H1 (cell line): Measurements from ENCODE around the gene DIO3. TPM values are rescaled to one million over a fixed set of nuclear protein-coding genes. Genes with fewer than 3 reads are reported as not detected.
A peak's percentile ranks its signal among the peaks of the same experiment; 100 is the strongest.

Source experiments
- CTCF ChIA-PET: fragments of 300-600 bp; sonication (Branson Sonifier 250); formaldehyde crosslinking; loops from one replicate; lab custom pipeline; 2021; ENCODE audit not compliant: partially characterized antibody; lab: Charles Lee
- POLR2A ChIA-PET: fragments of 300-600 bp; sonication (Branson Sonifier 250); formaldehyde crosslinking; loops from one replicate; lab custom pipeline; 2021; ENCODE audit warnings: inconsistent platforms; ENCODE audit not compliant: partially characterized antibody; lab: Charles Lee
- DNase-seq, 2 experiments: peaks; one replicate each; pipeline versions ENCODE4 v3.0.0 to v3.0.0-alpha.2; 2010 to 2022; ENCODE audit warnings: low spot score in 2 of 2, low read depth in 1 of 2, mixed read lengths in 1 of 2
- FAIRE-seq: peaks from 2 replicates; lab custom pipeline; 2011; peaks lifted over from hg19 to GRCh38; lab: Jason Lieb, UNC
- H2AFZ ChIP-seq: 2 replicates; pipeline ENCODE4 v1.8.1; 2012; ENCODE audit warnings: low read length, inconsistent platforms
- H2AK5ac ChIP-seq: 2 replicates; pipeline ENCODE4 v1.6.1; 2013; ENCODE audit warnings: low read depth, low read length
- H2BK120ac ChIP-seq: replicated peaks from 2 replicates; pipeline ENCODE3; 2013; ENCODE audit warnings: low read depth, low read length, inconsistent platforms
- H2BK12ac ChIP-seq: 2 replicates; pipeline ENCODE4 v1.6.1; 2013; ENCODE audit warnings: low read depth, low read length
- H2BK15ac ChIP-seq: 2 replicates; pipeline ENCODE4 v1.6.1; 2013; ENCODE audit warnings: low read length
- H2BK20ac ChIP-seq: 2 replicates; pipeline ENCODE4 v1.6.1; 2013; ENCODE audit warnings: low read length
- H2BK5ac ChIP-seq: 2 replicates; pipeline ENCODE4 v1.6.1; 2013; ENCODE audit warnings: low read depth, low read length
- H3K14ac ChIP-seq: 2 replicates; pipeline ENCODE4 v1.6.1; 2013; ENCODE audit warnings: inconsistent platforms; ENCODE audit not compliant: insufficient read length
- H3K18ac ChIP-seq: 2 replicates; pipeline ENCODE4 v1.6.1; 2013; ENCODE audit warnings: low read length; ENCODE audit errors: extremely low read depth
- H3K23ac ChIP-seq: 2 replicates; pipeline ENCODE4 v1.6.1; 2013; ENCODE audit warnings: inconsistent platforms; ENCODE audit not compliant: insufficient read length
- H3K23me2 ChIP-seq: 2 replicates; pipeline ENCODE4 v1.6.1; 2013; ENCODE audit warnings: low read depth, low read length
- H3K27ac ChIP-seq: 2 replicates; pipeline ENCODE4 v1.6.1; 2011; ENCODE audit warnings: low read depth, low read length, inconsistent platforms
- H3K27me3 ChIP-seq, 4 experiments: replicated peaks in 1 of 4; 1 replicate in 1 of 4; 2 replicates in 3 of 4; pipeline versions ENCODE4 v1.6.1 to v1.8.1; 2011 to 2013; ENCODE audit warnings: low read length in 3 of 4, mild to moderate bottlenecking in 3 of 4, inconsistent platforms in 2 of 4, mixed read lengths in 2 of 4, moderate library complexity in 1 of 4; ENCODE audit not compliant: control insufficient read depth in 3 of 4, insufficient read depth in 3 of 4; ENCODE audit errors: extremely low read depth in 1 of 4
- H3K36me3 ChIP-seq, 4 experiments: 2 replicates each; pipeline versions ENCODE4 v1.6.1 to v1.8.1; 2011 to 2013; ENCODE audit warnings: mild to moderate bottlenecking in 4 of 4, low read length in 3 of 4, moderate library complexity in 2 of 4, control low read depth in 1 of 4, inconsistent platforms in 1 of 4; ENCODE audit not compliant: insufficient read depth in 4 of 4, control insufficient read depth in 2 of 4
- H3K4ac ChIP-seq: replicated peaks from 2 replicates; pipeline ENCODE3; 2013; ENCODE audit warnings: low read length, low read depth, mixed read lengths, inconsistent platforms; ENCODE audit not compliant: insufficient read length
- H3K4me1 ChIP-seq, 4 experiments: replicated peaks in 1 of 4; 1 replicate in 1 of 4; 2 replicates in 3 of 4; pipeline versions ENCODE4 v1.6.1 to v1.8.1; 2011 to 2013; ENCODE audit warnings: low read length in 3 of 4, inconsistent platforms in 2 of 4, mixed read lengths in 1 of 4; ENCODE audit not compliant: insufficient read depth in 4 of 4, control insufficient read depth in 3 of 4
- H3K4me2 ChIP-seq, 2 experiments: 2 replicates each; pipeline versions ENCODE4 v1.6.1 to v1.8.1; 2011 to 2013; ENCODE audit warnings: low read depth in 2 of 2, low read length in 2 of 2, control low read depth in 1 of 2, inconsistent platforms in 1 of 2, mild to moderate bottlenecking in 1 of 2; ENCODE audit not compliant: insufficient read depth in 1 of 2
- H3K4me3 ChIP-seq, 4 experiments: fragments of 200-600, 300-600 bp in 1 of 4; sonication (generic), shearing (Covaris generic), sonication (Bioruptor Twin) in 1 of 4; 2 replicates each; pipeline versions ENCODE4 v1.5.1 to v1.8.1; 2011 to 2016; ENCODE audit warnings: low read length in 4 of 4, low read depth in 3 of 4, control low read depth in 2 of 4, inconsistent platforms in 2 of 4, mild to moderate bottlenecking in 2 of 4, mixed read lengths in 1 of 4, moderate library complexity in 1 of 4; ENCODE audit not compliant: insufficient read depth in 2 of 4; ENCODE audit errors: extremely low read depth in 1 of 4
- H3K56ac ChIP-seq: replicated peaks from 2 replicates; pipeline ENCODE3; 2013; ENCODE audit warnings: low read depth, mild to moderate bottlenecking, mixed read lengths, low read length, inconsistent platforms; ENCODE audit not compliant: insufficient read length
- H3K79me1 ChIP-seq: 2 replicates; pipeline ENCODE4 v1.6.1; 2013; ENCODE audit warnings: low read depth, low read length, control low read depth
- H3K79me2 ChIP-seq, 2 experiments: 2 replicates each; pipeline versions ENCODE4 v1.6.1 to v1.8.1; 2012 to 2013; ENCODE audit warnings: low read length in 2 of 2, mild to moderate bottlenecking in 2 of 2, inconsistent platforms in 1 of 2; ENCODE audit not compliant: insufficient read depth in 2 of 2, control insufficient read depth in 1 of 2
- H3K9ac ChIP-seq, 4 experiments: replicated peaks in 1 of 4; 1 replicate in 1 of 4; 2 replicates in 3 of 4; pipeline versions ENCODE4 v1.6.1 to v1.8.1; 2011 to 2013; ENCODE audit warnings: low read depth in 3 of 4, low read length in 3 of 4, control low read depth in 2 of 4, mild to moderate bottlenecking in 2 of 4, moderate library complexity in 2 of 4, inconsistent platforms in 1 of 4; ENCODE audit errors: extremely low read depth in 1 of 4
- H3K9me3 ChIP-seq, 2 experiments: 2 replicates each; pipeline versions ENCODE4 v1.6.1 to v1.8.1; 2012 to 2013; ENCODE audit warnings: mild to moderate bottlenecking in 2 of 2, moderate library complexity in 2 of 2, control low read depth in 1 of 2, inconsistent platforms in 1 of 2, low read depth in 1 of 2, low read length in 1 of 2, mixed read lengths in 1 of 2; ENCODE audit not compliant: insufficient read depth in 2 of 2
- H4K20me1 ChIP-seq, 2 experiments: replicated peaks in 1 of 2; 2 replicates each; pipeline versions ENCODE3 to v1.8.1; 2011 to 2013; ENCODE audit warnings: inconsistent platforms in 2 of 2, low read length in 2 of 2, mild to moderate bottlenecking in 1 of 2; ENCODE audit not compliant: insufficient read depth in 2 of 2, control insufficient read depth in 1 of 2
- H4K5ac ChIP-seq: 2 replicates; pipeline ENCODE4 v1.6.1; 2013; ENCODE audit warnings: low read length, low read depth, mixed read lengths, inconsistent platforms; ENCODE audit not compliant: insufficient read length
- H4K8ac ChIP-seq: 2 replicates; pipeline ENCODE4 v1.8.0; 2013; ENCODE audit warnings: mild to moderate bottlenecking, moderate library complexity, low read length, inconsistent platforms; ENCODE audit not compliant: insufficient read depth; ENCODE audit errors: extremely low read depth
- H4K91ac ChIP-seq: replicated peaks from 2 replicates; pipeline ENCODE3; 2013; ENCODE audit warnings: low read length, mixed read lengths, inconsistent platforms; ENCODE audit not compliant: insufficient read length
- BRCA1 ChIP-seq: IDR thresholded peaks from 2 replicates; pipeline ENCODE4 v1.6.1; 2012; ENCODE audit warnings: low read depth, low read length, improper control_type of control experiment
- GTF2F1 ChIP-seq: IDR thresholded peaks from 2 replicates; pipeline ENCODE4 v1.6.1; 2012; ENCODE audit warnings: low read depth, low read length, improper control_type of control experiment, borderline replicate concordance
- HDAC6 ChIP-seq: IDR thresholded peaks from one replicate; pipeline ENCODE4 v1.7.1; 2012; ENCODE audit warnings: low read depth, mild to moderate bottlenecking, inconsistent platforms, low read length, moderate library complexity
- KDM5A ChIP-seq: fragments of 200-600 bp; IDR thresholded peaks from 2 replicates; pipeline ENCODE4 v1.7.1; 2012; ENCODE audit warnings: mild to moderate bottlenecking, low read length, inconsistent platforms, mixed read lengths
- MAX ChIP-seq: IDR thresholded peaks from 2 replicates; pipeline ENCODE4 v1.6.1; 2012; ENCODE audit warnings: inconsistent platforms
- POLR2AphosphoS5 ChIP-seq: IDR thresholded peaks from 2 replicates; pipeline ENCODE4 v1.6.1; 2011; ENCODE audit warnings: low read depth, low read length
- SIX5 ChIP-seq: IDR thresholded peaks from 2 replicates; pipeline ENCODE4 v1.6.1; 2011; ENCODE audit warnings: mild to moderate bottlenecking, low read depth, low read length
- WGBS, 2 experiments: shearing (Covaris generic) in 1 of 2; methylation state at CpG; one replicate each; pipeline versions ENCODE4 v1.1.6 to v1.1.7; 2013 to 2015; ENCODE audit warnings: low lambda C conversion rate in 2 of 2, mixed read lengths in 2 of 2, inconsistent platforms in 1 of 2, low coverage in 1 of 2, missing lambda C conversion rate in 1 of 2; ENCODE audit not compliant: insufficient replicate concordance in 2 of 2, insufficient coverage in 1 of 2, insufficient read length in 1 of 2; ENCODE audit errors: extremely low coverage in 1 of 2, missing lambda C conversion rate in 1 of 2; 5-methylcytosine and 5-hydroxymethylcytosine counted together
- polyA plus RNA-seq, 7 experiments: library from polyadenylated mRNA; depleted of rRNA in 3 of 7; stranded (reverse) in 5 of 7; unstranded in 2 of 7; fragments of >200 nt in 5 of 7; fragments of 200-250 nt in 2 of 7; gene quantifications; 1 replicate in 5 of 7; 2 replicates in 1 of 7; 4 replicates in 1 of 7; pipeline versions ENCODE4 v1.2.1 to v1.2.3, GENCODE V29; 2011 to 2013; ENCODE audit warnings: missing spikeins in 2 of 7, mixed read lengths in 2 of 7
- total RNA-seq: library from RNA; stranded (reverse); fragmentation: NEBNext Ultra II Directional; extraction: Animal tissue kit (Norgen Biotek cat#: 25700); gene quantifications from 2 replicates; pipeline ENCODE4 v1.2.1, GENCODE V29; 2021

Gene DIO3
- total and polyA plus RNA-seq, 2 of the 8 experiments (the other 6 are each of a cell fraction or from before 2014, with no cell fraction given) = 0.17 to 0.19 TPM

GRCh38 chr14:101591121-101591520 is 29.8 kb downstream of the DIO3 start:
- Histone ChIP-seq H2AK5ac (no peak overlapping the region), H3K36me3 (no peaks in the 10 kb centered on the region), H3K23me2 (no peaks in the 10 kb centered on the region), H3K4me3 (no peak overlapping the region), H4K91ac (no peak overlapping the region), H2AFZ (no peak overlapping the region), H3K9ac (no peak overlapping the region), H3K79me2 (no peaks in the 10 kb centered on the region), H3K27me3 (no peaks in the 10 kb centered on the region), H3K14ac (no peak overlapping the region), H3K4ac (no peak overlapping the region), H3K18ac (no peak overlapping the region), H3K27ac (no peak overlapping the region), H2BK120ac (no peak overlapping the region), H3K56ac (no peak overlapping the region), H2BK20ac (no peak overlapping the region), H4K8ac (no peak overlapping the region), H3K23ac (no peak overlapping the region), H3K9me3 (no peaks in the 10 kb centered on the region), H2BK5ac (no peak overlapping the region), H2BK12ac (no peak overlapping the region), H4K5ac (no peak overlapping the region), H3K79me1 (no peaks in the 10 kb centered on the region), H2BK15ac (no peak overlapping the region), H3K4me2 (no peak overlapping the region), H4K20me1 (no peaks in the 10 kb centered on the region), H3K4me1 (no peaks in the 10 kb centered on the region; a peak in 1 of 7 replicates)
- ChIA-PET POLR2A (no interaction called here), CTCF (interaction anchor here (1.0 kb wide), 1 partner anchor 32 kb away, joined by 3 read pairs; no protein-coding TSS in a partner anchor)
- no peak for TF ChIP-seq BRCA1
- TF ChIP-seq HDAC6 = no peak
- TF ChIP-seq GTF2F1 = no peak
- no peak for TF ChIP-seq POLR2AphosphoS5
- no peak for TF ChIP-seq MAX
- TF ChIP-seq SIX5 = no peak
- TF ChIP-seq KDM5A = no peak
- 92% methylated on average over 5 of the region's 5 CpGs; no CpG with 5 or more reads in 1 of the 2 experiments for WGBS, 2 experiments
- FAIRE-seq (no peak), DNase-seq (peak in 1 of 2 experiments; percentile 29)
